NT2/D1 (cell line): Measurements from ENCODE around the gene AGAP2.
A peak's percentile ranks its signal among the peaks of the same experiment; 100 is the strongest.
"Not testable (repeated sequence)": the region's sequence is repeated elsewhere in the genome, so short reads cannot be mapped to it uniquely, and the experiment has no call there.

Source experiments
- DNase-seq: peaks from one replicate; pipeline ENCODE4 v3.0.0-alpha.2; 2011; ENCODE audit warnings: low read depth, low spot score
- H3K27me3 ChIP-seq: 2 replicates; pipeline ENCODE4 v1.6.0; 2011; ENCODE audit warnings: mild to moderate bottlenecking; ENCODE audit not compliant: insufficient read length, insufficient read depth
- H3K36me3 ChIP-seq: 2 replicates; pipeline ENCODE4 v1.6.1; 2011; ENCODE audit warnings: mild to moderate bottlenecking, low read length, mixed read lengths; ENCODE audit not compliant: insufficient read depth, insufficient read length
- H3K4me1 ChIP-seq: 2 replicates; pipeline ENCODE4 v1.5.1; 2011; ENCODE audit not compliant: insufficient read depth, insufficient read length
- H3K4me3 ChIP-seq: 2 replicates; pipeline ENCODE4 v1.5.1; 2011; ENCODE audit warnings: low read depth; ENCODE audit not compliant: insufficient read length
- H3K9ac ChIP-seq: 2 replicates; pipeline ENCODE4 v1.6.0; 2011; ENCODE audit warnings: low read depth; ENCODE audit not compliant: insufficient read length
- H3K9me3 ChIP-seq: 2 replicates; pipeline ENCODE4 v1.5.1; 2011; ENCODE audit warnings: mild to moderate bottlenecking, low read length; ENCODE audit not compliant: insufficient read depth
- SUZ12 ChIP-seq: IDR thresholded peaks from 2 replicates; pipeline ENCODE4 v1.6.1; 2011; ENCODE audit not compliant: insufficient read length, insufficient read depth; ENCODE audit errors: extremely low read depth
- YY1 ChIP-seq: IDR thresholded peaks from 2 replicates; pipeline ENCODE4 v1.6.1; 2011; ENCODE audit not compliant: insufficient read length, insufficient read depth
- ZNF274 ChIP-seq: IDR thresholded peaks from 2 replicates; pipeline ENCODE4 v1.6.1; 2011; ENCODE audit warnings: mild to moderate bottlenecking, low read depth, low read length

The AGAP2 gene

GRCh38 chr12:57717846-57718640 lies 20.5 kb downstream of the AGAP2 start:
- Histone ChIP-seq H3K36me3 (peaks cover 63% of the 10 kb centered on the region), H3K9me3 (no peaks in the 10 kb centered on the region), H3K27me3 (no peaks in the 10 kb centered on the region), H3K4me3 (no peak overlapping the region), H3K4me1 (no peaks in the 10 kb centered on the region), H3K9ac (no peak overlapping the region)
- no peak for DNase-seq
- TF ChIP-seq ZNF274 = no peak
- TF ChIP-seq YY1 = no peak

GRCh38 chr12:57717131-57717530 lies 21.4 kb downstream of the AGAP2 start:
- TF ChIP-seq ZNF274 (no peak), YY1 (no peak), SUZ12 (no peak)
- H3K27me3 ChIP-seq = no peaks in the 10 kb centered on the region
- H3K4me1 ChIP-seq = peaks cover 4% of the 10 kb centered on the region
- DNase-seq = no peak
- H3K9ac ChIP-seq = no peak overlapping the region
- no peak overlapping the region for H3K4me3 ChIP-seq
- H3K9me3 ChIP-seq = no peaks in the 10 kb centered on the region
- H3K36me3 ChIP-seq = peaks cover 63% of the 10 kb centered on the region

GRCh38 chr12:57716305-57716704 lies 22.2 kb downstream of the AGAP2 start:
- peaks cover 4% of the 10 kb centered on the region for H3K4me1 ChIP-seq
- H3K9me3 ChIP-seq = no peaks in the 10 kb centered on the region
- H3K36me3 ChIP-seq = peaks cover 55% of the 10 kb centered on the region
- DNase-seq = no peak
- no peak overlapping the region for H3K9ac ChIP-seq
- no peak for TF ChIP-seq ZNF274
- TF ChIP-seq YY1 = no peak
- TF ChIP-seq SUZ12 = no peak
- no peak overlapping the region for H3K4me3 ChIP-seq
- H3K27me3 ChIP-seq = no peaks in the 10 kb centered on the region

- no peak for TF ChIP-seq YY1
- no peak for TF ChIP-seq SUZ12
- no peak for TF ChIP-seq ZNF274
- Histone ChIP-seq H3K4me3 (no peak overlapping the region), H3K4me1 (peaks cover 4% of the 10 kb centered on the region), H3K9ac (no peak overlapping the region), H3K36me3 (peaks cover 50% of the 10 kb centered on the region), H3K9me3 (no peaks in the 10 kb centered on the region), H3K27me3 (no peaks in the 10 kb centered on the region)
- DNase-seq = no peak
Observed at GRCh38 chr12:57715786-57716185, 22.8 kb downstream of the AGAP2 start.

GRCh38 chr12:57715036-57715748 lies 23.4 kb downstream of the AGAP2 start:
- H3K36me3 ChIP-seq = peaks cover 44% of the 10 kb centered on the region
- not testable (repeated sequence) for H3K27me3 ChIP-seq, H3K9ac ChIP-seq, DNase-seq, H3K4me3 ChIP-seq, H3K4me1 ChIP-seq, H3K9me3 ChIP-seq

GRCh38 chr12:57713209-57713608 lies 25.3 kb downstream of the AGAP2 start:
- Histone ChIP-seq H3K4me3 (no peak overlapping the region), H3K9ac (peak overlapping the region; percentile 11), H3K4me1 (peaks cover 4% of the 10 kb centered on the region), H3K27me3 (no peaks in the 10 kb centered on the region), H3K36me3 (peaks cover 24% of the 10 kb centered on the region), H3K9me3 (no peaks in the 10 kb centered on the region)
- TF ChIP-seq SUZ12 (no peak), ZNF274 (no peak), YY1 (no peak)
- no peak for DNase-seq

GRCh38 chr12:57712701-57713100 lies 25.8 kb downstream of the AGAP2 start:
- Histone ChIP-seq H3K4me3 (no peak overlapping the region), H3K36me3 (peaks cover 19% of the 10 kb centered on the region), H3K4me1 (peaks cover 4% of the 10 kb centered on the region), H3K9ac (peak overlapping the region; percentile 11), H3K27me3 (no peaks in the 10 kb centered on the region), H3K9me3 (no peaks in the 10 kb centered on the region)
- TF ChIP-seq YY1 (no peak), ZNF274 (no peak), SUZ12 (no peak)
- DNase-seq = no peak

- H3K4me3 ChIP-seq = no peak overlapping the region
- peaks cover 12% of the 10 kb centered on the region for H3K9me3 ChIP-seq
- no peak for DNase-seq
- no peaks in the 10 kb centered on the region for H3K27me3 ChIP-seq
- H3K36me3 ChIP-seq = peaks cover 14% of the 10 kb centered on the region
- TF ChIP-seq YY1 (no peak), ZNF274 (no peak)
- H3K9ac ChIP-seq = no peak overlapping the region
- H3K4me1 ChIP-seq = peaks cover 4% of the 10 kb centered on the region
Observed at GRCh38 chr12:57708296-57708695, 30.2 kb downstream of the AGAP2 start.
